B cell (primary cell): ENCODE results near the gene DRAXIN. TPM values are rescaled to one million over a fixed set of nuclear protein-coding genes. Genes with fewer than 3 reads are reported as not detected.

Experiments used
- ATAC-seq: fragments of 200-7000 bp; cut with Tn5 transposase; one replicate; pipeline ENCODE4 v1.10.0; 2021; ENCODE audit warnings: low read depth, mild to moderate bottlenecking, moderate number of reproducible peaks, moderate library complexity
- CTCF ChIA-PET: fragments of 350-600 bp; sonication (Branson Sonifier 250); formaldehyde crosslinking; loops from one replicate; lab custom pipeline; 2021; ENCODE audit warnings: antibody characterized with exemption, inconsistent platforms; lab: Charles Lee
- POLR2A ChIA-PET: fragments of 350-600 bp; sonication (Branson Sonifier 250); formaldehyde crosslinking; loops from one replicate; lab custom pipeline; 2021; ENCODE audit warnings: antibody characterized with exemption; lab: Charles Lee
- DNase-seq: peaks from one replicate; pipeline ENCODE4 v3.0.0; 2013
- H2AFZ ChIP-seq: 2 replicates; pipeline ENCODE4 v1.6.1; 2012; ENCODE audit warnings: mild to moderate bottlenecking, low read depth, low read length; ENCODE audit not compliant: insufficient read depth, poor library complexity, severe bottlenecking
- H3K27ac ChIP-seq, 2 donors: 1 replicate in 1 of 2; 2 replicates in 1 of 2; pipeline ENCODE4 v1.5.1; 2012 to 2013; ENCODE audit warnings: low read length in 2 of 2, mild to moderate bottlenecking in 2 of 2, moderate library complexity in 1 of 2
- H3K27me3 ChIP-seq, 4 experiments: fragments of 200-600 bp in 1 of 4; sonication (generic) in 1 of 4; replicated peaks in 1 of 4; 1 replicate in 2 of 4; 2 replicates in 2 of 4; pipeline versions ENCODE4 v1.6.1 to v1.7.0; 2013 to 2016; ENCODE audit warnings: low read length in 3 of 4, mild to moderate bottlenecking in 2 of 4, mixed read lengths in 1 of 4, moderate library complexity in 1 of 4; ENCODE audit not compliant: insufficient read depth in 4 of 4, control insufficient read depth in 3 of 4; ENCODE audit errors: control extremely low read depth in 1 of 4
- H3K36me3 ChIP-seq, 2 experiments: replicated peaks in 1 of 2; 1 replicate in 1 of 2; 2 replicates in 1 of 2; pipeline versions ENCODE4 v1.6.1 to v1.7.1; 2013; ENCODE audit warnings: low read length in 1 of 2; ENCODE audit not compliant: insufficient read depth in 2 of 2, control insufficient read depth in 1 of 2; ENCODE audit errors: control extremely low read depth in 1 of 2, extremely low read depth in 1 of 2
- H3K4me1 ChIP-seq, 2 donors: fragments of 200-600 bp in 1 of 2; sonication (generic) in 1 of 2; 1 replicate in 1 of 2; 2 replicates in 1 of 2; pipeline versions ENCODE4 v1.5.1 to v1.6.1; 2013 to 2017; ENCODE audit warnings: low read length in 2 of 2; ENCODE audit not compliant: control insufficient read depth in 2 of 2, insufficient read depth in 2 of 2
- H3K4me2 ChIP-seq: replicated peaks from 2 replicates; pipeline ENCODE3; 2012; ENCODE audit warnings: mild to moderate bottlenecking, low read depth, low read length; ENCODE audit not compliant: poor library complexity, severe bottlenecking
- H3K4me3 ChIP-seq, 5 experiments: fragments of 200-600 bp in 1 of 5; sonication (generic) in 1 of 5; 1 replicate in 3 of 5; 2 replicates in 2 of 5; pipeline versions ENCODE4 v1.5.1 to v1.7.0; 2011 to 2016; ENCODE audit warnings: low read length in 4 of 5, mild to moderate bottlenecking in 4 of 5, low read depth in 2 of 5, control low read depth in 1 of 5, moderate library complexity in 1 of 5; ENCODE audit not compliant: insufficient read depth in 1 of 5; ENCODE audit errors: control extremely low read depth in 1 of 5, extremely low read depth in 1 of 5
- H3K79me2 ChIP-seq: fragments of 200-600 bp; sonication (generic); one replicate; pipeline ENCODE4 v1.6.0; 2016; ENCODE audit warnings: low read length; ENCODE audit not compliant: control insufficient read depth, insufficient read depth
- H3K9ac ChIP-seq: fragments of 200-600 bp; sonication (generic); 2 replicates; pipeline ENCODE4 v1.6.1; 2017; ENCODE audit warnings: mild to moderate bottlenecking, low read length, moderate library complexity
- H3K9me3 ChIP-seq, 3 donors: one replicate each; pipeline versions ENCODE4 v1.6.1 to v1.7.1; 2013; ENCODE audit warnings: low read length in 2 of 3; ENCODE audit not compliant: control insufficient read depth in 2 of 3, insufficient read depth in 1 of 3; ENCODE audit errors: control extremely low read depth in 1 of 3
- H4K20me1 ChIP-seq: 2 replicates; pipeline ENCODE4 v1.6.0; 2012; ENCODE audit warnings: mild to moderate bottlenecking, low read length; ENCODE audit not compliant: insufficient read depth, control insufficient read depth, poor library complexity, severe bottlenecking
- H3K27ac Mint-ChIP-seq: one replicate; pipeline ENCODE4 v1.8.0; 2021; ENCODE audit warnings: mixed read lengths
- H3K27me3 Mint-ChIP-seq: one replicate; pipeline ENCODE4 v1.8.0; 2021; ENCODE audit warnings: mixed read lengths
- H3K4me1 Mint-ChIP-seq: one replicate; pipeline ENCODE4 v1.8.0; 2021; ENCODE audit warnings: mixed read lengths
- H3K4me3 Mint-ChIP-seq: one replicate; pipeline ENCODE4 v1.8.0; 2021; ENCODE audit warnings: mixed read lengths
- H3K9me3 Mint-ChIP-seq: one replicate; pipeline ENCODE4 v1.8.0; 2022; ENCODE audit warnings: mixed read lengths; ENCODE audit not compliant: insufficient read depth
- EZH2 ChIP-seq: IDR thresholded peaks from 2 replicates; pipeline ENCODE4 v1.6.1; 2012; ENCODE audit warnings: borderline replicate concordance, low read depth, mild to moderate bottlenecking, moderate library complexity, low read length; ENCODE audit not compliant: insufficient read depth, poor library complexity, severe bottlenecking
- WGBS: methylation state at CpG from one replicate; pipeline ENCODE4 v1.1.5; 2013; ENCODE audit warnings: missing lambda C conversion rate; ENCODE audit not compliant: insufficient coverage; 5-methylcytosine and 5-hydroxymethylcytosine counted together
- intact Hi-C: fragments of 100-400 bp; cut with micrococcal nuclease; formaldehyde crosslinking; loops from one replicate; pipeline ENCODE4 v1.10.0; 2022
- polyA minus RNA-seq: library from RNA; depleted of rRNA, polyadenylated mRNA; stranded (reverse); fragments of >200 nt; gene quantifications from 2 replicates; pipeline ENCODE4 v1.2.3, GENCODE V29; 2012
- polyA plus RNA-seq: library from polyadenylated mRNA; depleted of rRNA; stranded (reverse); fragments of >200 nt; gene quantifications from 2 replicates; pipeline ENCODE4 v1.2.3, GENCODE V29; 2012
- total RNA-seq, 2 donors: library from RNA; stranded (reverse); fragments of 120-200 nt in 1 of 2; gene quantifications; 1 replicate in 1 of 2; 2 replicates in 1 of 2; pipeline versions ENCODE4 v1.2.3 to v1.2.4, GENCODE V29; 2013 to 2022
- TF ChIP-seq, protein P1 (sequence below): fragments of 200-600 bp; IDR thresholded peaks from one replicate; pipeline ENCODE4 v1.8.0; 2022; ENCODE audit warnings: antibody characterized with exemption, mild to moderate bottlenecking

Gene DRAXIN
- total RNA-seq (0.30 and 0.41 TPM in 2 replicates), polyA plus RNA-seq (0.21 and 0.26 TPM in 2 replicates), polyA minus RNA-seq (0.09 and 0.21 TPM in 2 replicates)
- total RNA-seq (2013), result 0.33 TPM

- Histone ChIP-seq H3K9ac (peak within 1 kb of the TSS; percentile 42), H3K4me1 (peaks cover 24 to 26% of the 10 kb centered on the region in 2 donors), H2AFZ (peak within 1 kb of the TSS; percentile 54), H3K27ac (no peak within 1 kb of the TSS), H3K4me2 (peak within 1 kb of the TSS; percentile 77), H4K20me1 (no peaks in the 10 kb centered on the region), H3K4me3 (peak within 1 kb of the TSS in 4 of 5 experiments; percentile 8 to 46 (median 28)), H3K36me3 (no peaks in the 10 kb centered on the region), H3K9me3 (no peaks in the 10 kb centered on the region), H3K27me3 (peaks cover 0 to 48% (median 21%) of the 10 kb centered on the region in 4 experiments), H3K79me2 (no peaks in the 10 kb centered on the region)
- Mint-ChIP-seq H3K27ac (peak within 1 kb of the TSS; percentile 32), H3K9me3 (no peaks in the 10 kb centered on the region), H3K4me3 (peak within 1 kb of the TSS; percentile 76), H3K27me3 (peaks cover 52% of the 10 kb centered on the region), H3K4me1 (peaks cover 24% of the 10 kb centered on the region)
- POLR2A ChIA-PET, result no interaction called here
- TF ChIP-seq, protein P1, sequence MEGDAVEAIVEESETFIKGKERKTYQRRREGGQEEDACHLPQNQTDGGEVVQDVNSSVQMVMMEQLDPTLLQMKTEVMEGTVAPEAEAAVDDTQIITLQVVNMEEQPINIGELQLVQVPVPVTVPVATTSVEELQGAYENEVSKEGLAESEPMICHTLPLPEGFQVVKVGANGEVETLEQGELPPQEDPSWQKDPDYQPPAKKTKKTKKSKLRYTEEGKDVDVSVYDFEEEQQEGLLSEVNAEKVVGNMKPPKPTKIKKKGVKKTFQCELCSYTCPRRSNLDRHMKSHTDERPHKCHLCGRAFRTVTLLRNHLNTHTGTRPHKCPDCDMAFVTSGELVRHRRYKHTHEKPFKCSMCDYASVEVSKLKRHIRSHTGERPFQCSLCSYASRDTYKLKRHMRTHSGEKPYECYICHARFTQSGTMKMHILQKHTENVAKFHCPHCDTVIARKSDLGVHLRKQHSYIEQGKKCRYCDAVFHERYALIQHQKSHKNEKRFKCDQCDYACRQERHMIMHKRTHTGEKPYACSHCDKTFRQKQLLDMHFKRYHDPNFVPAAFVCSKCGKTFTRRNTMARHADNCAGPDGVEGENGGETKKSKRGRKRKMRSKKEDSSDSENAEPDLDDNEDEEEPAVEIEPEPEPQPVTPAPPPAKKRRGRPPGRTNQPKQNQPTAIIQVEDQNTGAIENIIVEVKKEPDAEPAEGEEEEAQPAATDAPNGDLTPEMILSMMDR, result no peak
- peak; percentile 12 for TF ChIP-seq EZH2
- intact Hi-C loops, result no loop called here
- WGBS, result under 1% methylated on average over 61 of the region's 78 CpGs
- ATAC-seq, result peak; percentile 14
- CTCF ChIA-PET, result interaction anchor here (2.1 kb wide), 1 partner anchor 28 kb away, joined by 6 read pairs; no protein-coding TSS in a partner anchor
- DNase-seq, result no peak
Observed at GRCh38 chr1:11691302-11691914, at the start of gene DRAXIN. DRAXIN (plus strand) TSS chr1:11691710; CDS start chr1:11706259, 14,549 bp downstream.

DNA sequence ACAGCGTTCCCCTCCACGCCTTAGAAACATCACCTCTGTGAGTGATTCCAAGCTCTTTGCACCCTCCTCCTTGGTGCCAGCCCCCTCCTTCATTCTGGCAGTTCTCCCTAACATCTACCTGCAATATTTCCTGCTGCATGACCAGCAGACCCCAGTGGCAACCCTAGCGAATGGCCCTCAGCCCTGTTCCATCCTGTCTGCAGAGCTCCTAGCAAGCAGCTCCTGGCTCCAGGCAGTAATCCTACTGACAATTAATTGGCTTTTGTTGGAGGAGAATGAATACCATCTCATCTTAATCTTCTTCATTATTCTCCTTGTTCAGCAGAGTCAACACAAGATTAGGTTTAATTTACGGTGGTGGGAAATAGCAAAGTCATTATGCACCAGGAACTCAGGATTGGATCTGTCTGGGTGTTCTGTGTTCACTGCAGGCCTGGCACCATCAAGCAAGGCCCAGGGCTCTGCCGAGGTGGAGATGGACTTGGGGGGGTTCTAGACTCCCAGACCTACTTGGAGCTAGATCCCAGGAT, 49.7 kb upstream of the DRAXIN start:
- peaks cover 8% of the 10 kb centered on the region for H3K27me3 Mint-ChIP-seq
- no peak for DNase-seq
- H3K27ac Mint-ChIP-seq, result no peak overlapping the region
- Histone ChIP-seq H3K27me3 (peaks cover 0 to 3% (median 1%) of the 10 kb centered on the region in 4 experiments), H3K27ac (no peak overlapping the region), H3K4me3 (no peak overlapping the region), H3K4me2 (no peak overlapping the region), H3K9me3 (peaks cover 0 to 3% (median 0%) of the 10 kb centered on the region in 3 donors), H3K9ac (no peak overlapping the region), H3K4me1 (no peaks in the 10 kb centered on the region), H3K79me2 (no peaks in the 10 kb centered on the region), H2AFZ (no peak overlapping the region), H3K36me3 (no peaks in the 10 kb centered on the region), H4K20me1 (no peaks in the 10 kb centered on the region)
- TF ChIP-seq EZH2, result no peak
- TF ChIP-seq, protein P1, result no peak
- intact Hi-C loops, result loop anchor here (1.0 to 10.0 kb wide), 3 partner anchors 167 to 605 kb away; partner anchors contain the start of gene DISP3
- H3K4me3 Mint-ChIP-seq, result no peak overlapping the region
- H3K9me3 Mint-ChIP-seq, result no peaks in the 10 kb centered on the region
- 56% methylated on average over 3 of the region's 5 CpGs for WGBS
- ATAC-seq, result no peak
- ChIA-PET POLR2A (no interaction called here), CTCF (interaction anchor here (0.7 to 18.9 kb wide), 20 partner anchors 9 to 950 kb away, joined by 3 to 231 read pairs (median 6); partner anchors contain the start of genes FBXO6 and MAD2L2)
- no peaks in the 10 kb centered on the region for H3K4me1 Mint-ChIP-seq
